ENCODE results near the gene RGS9. TPM values are rescaled to one million over a fixed set of nuclear protein-coding genes. Genes with fewer than 3 reads are reported as not detected.

RGS9 gene
- total RNA-seq, 1 donor from 2014 or later, result 3.1 TPM

DNA sequence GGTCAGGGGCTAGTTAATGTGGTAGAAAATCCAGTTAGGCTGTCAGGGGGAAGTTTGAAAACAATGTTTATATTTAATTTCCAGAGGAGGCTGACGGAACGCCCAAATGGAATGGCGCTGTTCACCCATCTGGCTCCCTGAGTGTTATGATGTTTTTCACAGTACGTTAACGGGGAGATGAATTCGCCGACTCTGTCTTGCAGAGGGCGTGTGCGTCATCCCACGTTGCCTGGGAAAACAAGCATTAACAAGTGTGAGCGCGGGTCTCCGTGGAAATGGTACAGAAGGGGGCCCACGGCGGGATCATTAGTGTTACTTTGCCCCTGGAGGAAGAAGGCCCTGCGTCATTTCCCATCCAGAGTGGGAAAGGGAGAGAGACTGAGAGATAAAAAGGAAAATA is 29.6 kb downstream of the RGS9 start:
- H3K4me1 ChIP-seq (ENCODE audit: control insufficient read depth in 3 of 3, insufficient read depth in 3 of 3, low read length in 3 of 3), result no peaks in the 10 kb centered on the region
- no peak overlapping the region for H3K9ac ChIP-seq (ENCODE audit: low read depth in 1 of 3, low read length in 3 of 3)
- H3K9me3 ChIP-seq (ENCODE audit: control insufficient read depth in 3 of 3, low read length in 3 of 3), result no peaks in the 10 kb centered on the region
- H3K27me3 ChIP-seq (ENCODE audit: control insufficient read depth in 3 of 3, insufficient read depth in 3 of 3, low read length in 3 of 3), result no peaks in the 10 kb centered on the region
- H3K36me3 ChIP-seq (ENCODE audit: control insufficient read depth in 3 of 3, insufficient read depth in 3 of 3, low read length in 3 of 3), result no peaks in the 10 kb centered on the region
- H3K4me3 ChIP-seq (ENCODE audit: low read length in 3 of 3), result no peak overlapping the region
- no peak overlapping the region for H3K27ac ChIP-seq (ENCODE audit: low read depth, low read length)

DNA sequence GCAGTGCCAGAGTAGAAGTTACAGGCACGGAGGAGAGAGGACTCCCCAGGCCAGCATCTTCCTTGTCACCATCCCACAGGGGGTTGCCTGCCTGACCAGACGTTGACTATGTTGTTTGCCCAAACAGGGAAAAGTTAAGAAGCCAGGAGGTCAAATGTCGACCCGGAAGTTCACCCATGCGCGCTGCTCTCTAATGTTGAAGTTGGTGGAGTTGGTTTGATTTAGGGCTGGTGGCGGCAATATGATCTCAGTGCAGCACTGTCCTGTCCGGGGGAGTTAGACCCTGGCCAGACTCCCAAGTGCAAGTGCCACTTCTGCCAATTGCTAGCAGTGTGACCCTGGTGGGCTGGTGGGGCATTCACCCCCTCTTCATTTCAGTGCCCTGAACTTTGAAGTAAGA is 30.4 kb downstream of the RGS9 start:
- H3K27ac ChIP-seq (ENCODE audit: low read depth, low read length), result no peak overlapping the region
- H3K9ac ChIP-seq (ENCODE audit: low read depth in 1 of 3, low read length in 3 of 3), result no peak overlapping the region
- H3K4me3 ChIP-seq (ENCODE audit: low read length in 3 of 3), result no peak overlapping the region
- no peaks in the 10 kb centered on the region for H3K36me3 ChIP-seq (ENCODE audit: control insufficient read depth in 3 of 3, insufficient read depth in 3 of 3, low read length in 3 of 3)
- no peaks in the 10 kb centered on the region for H3K27me3 ChIP-seq (ENCODE audit: control insufficient read depth in 3 of 3, insufficient read depth in 3 of 3, low read length in 3 of 3)
- H3K4me1 ChIP-seq (ENCODE audit: control insufficient read depth in 3 of 3, insufficient read depth in 3 of 3, low read length in 3 of 3), result no peaks in the 10 kb centered on the region
- no peaks in the 10 kb centered on the region for H3K9me3 ChIP-seq (ENCODE audit: control insufficient read depth in 3 of 3, low read length in 3 of 3)

DNA sequence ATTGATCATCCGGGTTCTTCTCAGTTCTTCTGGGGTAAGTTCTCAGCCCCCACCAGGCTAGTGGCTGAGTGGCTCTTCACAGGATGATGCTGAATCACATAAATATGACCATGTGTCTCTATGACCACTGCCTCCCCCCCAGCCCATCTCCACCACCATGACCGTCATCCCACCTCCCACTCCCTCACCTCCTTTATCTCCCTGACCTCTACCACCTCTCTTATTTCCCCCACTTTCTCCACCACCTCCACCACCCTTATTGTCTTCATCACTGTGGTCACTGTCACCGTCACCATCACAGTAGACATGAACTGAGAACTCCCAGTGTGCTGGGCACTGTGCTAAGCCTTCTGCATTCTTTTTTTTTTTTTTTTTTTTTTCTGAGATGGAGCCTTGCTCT is 32.5 kb downstream of the RGS9 start:
- H3K4me3 ChIP-seq (ENCODE audit: low read length in 3 of 3), result no peak overlapping the region
- H3K27ac ChIP-seq (ENCODE audit: low read depth, low read length), result no peak overlapping the region
- H3K4me1 ChIP-seq (ENCODE audit: control insufficient read depth in 3 of 3, insufficient read depth in 3 of 3, low read length in 3 of 3), result no peaks in the 10 kb centered on the region
- no peaks in the 10 kb centered on the region for H3K36me3 ChIP-seq (ENCODE audit: control insufficient read depth in 3 of 3, insufficient read depth in 3 of 3, low read length in 3 of 3)
- no peaks in the 10 kb centered on the region for H3K27me3 ChIP-seq (ENCODE audit: control insufficient read depth in 3 of 3, insufficient read depth in 3 of 3, low read length in 3 of 3)
- H3K9me3 ChIP-seq (ENCODE audit: control insufficient read depth in 3 of 3, low read length in 3 of 3), result no peaks in the 10 kb centered on the region
- no peak overlapping the region for H3K9ac ChIP-seq (ENCODE audit: low read depth in 1 of 3, low read length in 3 of 3)

DNA sequence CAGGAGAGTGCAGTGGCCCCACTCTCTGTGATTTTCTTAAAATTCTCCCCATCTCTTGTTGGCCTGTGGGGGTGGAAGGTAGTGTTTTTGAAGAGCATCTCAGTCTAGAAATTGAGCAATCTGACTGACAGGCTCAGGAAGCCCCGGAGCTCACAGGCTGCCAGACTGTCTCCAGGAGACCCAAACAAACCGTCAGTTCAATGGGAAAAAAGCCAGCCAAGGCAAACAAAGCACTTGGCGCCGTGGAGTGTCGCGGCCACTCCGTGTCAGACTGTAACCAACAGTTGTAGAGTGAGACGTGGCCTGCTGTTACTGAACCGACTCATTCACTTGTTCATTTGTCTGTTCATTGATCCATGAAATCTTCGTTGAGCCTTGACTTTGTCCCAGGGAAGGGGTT is 33.7 kb downstream of the RGS9 start:
- Histone ChIP-seq H3K4me1 (ENCODE audit: control insufficient read depth in 3 of 3, insufficient read depth in 3 of 3, low read length in 3 of 3) (no peaks in the 10 kb centered on the region), H3K4me3 (ENCODE audit: low read length in 3 of 3) (no peak overlapping the region), H3K27me3 (ENCODE audit: control insufficient read depth in 3 of 3, insufficient read depth in 3 of 3, low read length in 3 of 3) (no peaks in the 10 kb centered on the region), H3K9ac (ENCODE audit: low read depth in 1 of 3, low read length in 3 of 3) (no peak overlapping the region), H3K9me3 (ENCODE audit: control insufficient read depth in 3 of 3, low read length in 3 of 3) (no peaks in the 10 kb centered on the region), H3K36me3 (ENCODE audit: control insufficient read depth in 3 of 3, insufficient read depth in 3 of 3, low read length in 3 of 3) (no peaks in the 10 kb centered on the region), H3K27ac (ENCODE audit: low read depth, low read length) (no peak overlapping the region)

DNA sequence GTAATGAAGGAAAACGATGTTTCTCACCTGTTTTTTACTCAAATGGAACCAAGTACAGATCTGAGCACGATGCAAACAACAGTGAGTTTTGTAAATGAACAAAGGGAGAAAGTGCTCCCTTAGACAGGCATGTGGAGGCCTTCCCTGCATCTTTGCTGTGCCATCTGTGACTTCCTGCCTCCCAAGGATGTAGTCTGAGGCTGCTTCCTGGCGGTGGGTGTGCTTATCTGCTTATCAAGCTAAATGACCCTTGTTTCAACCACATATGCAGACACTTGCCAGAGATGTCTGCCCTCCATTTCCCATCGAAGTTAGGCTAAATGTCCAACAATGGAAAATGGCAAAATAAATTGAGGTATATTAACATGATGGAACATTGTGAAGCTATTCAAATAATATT is 34.6 kb downstream of the RGS9 start:
- no peak overlapping the region for H3K9ac ChIP-seq (ENCODE audit: low read depth in 1 of 3, low read length in 3 of 3)

DNA sequence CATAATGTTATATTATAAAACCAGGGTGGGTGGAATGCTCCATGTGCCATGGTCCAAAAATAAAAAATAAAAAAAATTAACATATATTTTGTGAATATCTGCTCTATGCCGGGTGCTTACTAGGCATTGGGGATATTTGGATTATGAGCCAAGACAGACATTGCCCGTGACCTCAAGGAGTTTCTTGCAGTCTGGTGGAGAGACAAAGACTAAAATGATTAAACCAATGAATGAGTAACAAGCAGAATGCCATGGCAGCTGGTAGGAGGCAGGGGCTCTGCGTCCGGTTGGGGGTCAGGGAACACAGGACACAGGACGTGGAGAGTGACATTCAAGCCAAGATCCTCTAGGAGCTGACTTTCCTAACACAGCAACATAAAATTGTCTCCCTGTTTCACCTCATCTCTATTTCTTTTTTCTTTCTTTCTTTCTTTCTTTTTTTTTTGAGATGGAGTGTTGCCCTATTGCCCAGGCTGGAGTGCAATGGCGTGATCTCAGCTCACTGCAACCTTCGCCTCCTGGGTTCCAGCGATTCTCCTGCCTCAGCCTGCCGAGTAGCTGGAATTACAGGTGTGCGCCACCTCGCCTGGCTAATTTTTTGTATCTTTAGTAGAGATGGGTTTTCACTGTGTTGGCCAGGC is 35.4 kb downstream of the RGS9 start:
- Histone ChIP-seq H3K36me3 (ENCODE audit: control insufficient read depth in 3 of 3, insufficient read depth in 3 of 3, low read length in 3 of 3) (no peaks in the 10 kb centered on the region), H3K9me3 (ENCODE audit: control insufficient read depth in 3 of 3, low read length in 3 of 3) (no peaks in the 10 kb centered on the region), H3K9ac (ENCODE audit: low read depth in 1 of 3, low read length in 3 of 3) (no peak overlapping the region), H3K27ac (ENCODE audit: low read depth, low read length) (no peak overlapping the region), H3K4me3 (ENCODE audit: low read length in 3 of 3) (no peak overlapping the region), H3K27me3 (ENCODE audit: control insufficient read depth in 3 of 3, insufficient read depth in 3 of 3, low read length in 3 of 3) (no peaks in the 10 kb centered on the region), H3K4me1 (ENCODE audit: control insufficient read depth in 3 of 3, insufficient read depth in 3 of 3, low read length in 3 of 3) (no peaks in the 10 kb centered on the region)

More for the DNA sequence above, 34.6 kb downstream of the RGS9 start:
- Histone ChIP-seq H3K4me1 (ENCODE audit: control insufficient read depth in 3 of 3, insufficient read depth in 3 of 3, low read length in 3 of 3) (no peaks in the 10 kb centered on the region), H3K27ac (ENCODE audit: low read depth, low read length) (no peak overlapping the region), H3K9me3 (ENCODE audit: control insufficient read depth in 3 of 3, low read length in 3 of 3) (no peaks in the 10 kb centered on the region), H3K27me3 (ENCODE audit: control insufficient read depth in 3 of 3, insufficient read depth in 3 of 3, low read length in 3 of 3) (no peaks in the 10 kb centered on the region), H3K36me3 (ENCODE audit: control insufficient read depth in 3 of 3, insufficient read depth in 3 of 3, low read length in 3 of 3) (no peaks in the 10 kb centered on the region), H3K4me3 (ENCODE audit: low read length in 3 of 3) (no peak overlapping the region)

DNA sequence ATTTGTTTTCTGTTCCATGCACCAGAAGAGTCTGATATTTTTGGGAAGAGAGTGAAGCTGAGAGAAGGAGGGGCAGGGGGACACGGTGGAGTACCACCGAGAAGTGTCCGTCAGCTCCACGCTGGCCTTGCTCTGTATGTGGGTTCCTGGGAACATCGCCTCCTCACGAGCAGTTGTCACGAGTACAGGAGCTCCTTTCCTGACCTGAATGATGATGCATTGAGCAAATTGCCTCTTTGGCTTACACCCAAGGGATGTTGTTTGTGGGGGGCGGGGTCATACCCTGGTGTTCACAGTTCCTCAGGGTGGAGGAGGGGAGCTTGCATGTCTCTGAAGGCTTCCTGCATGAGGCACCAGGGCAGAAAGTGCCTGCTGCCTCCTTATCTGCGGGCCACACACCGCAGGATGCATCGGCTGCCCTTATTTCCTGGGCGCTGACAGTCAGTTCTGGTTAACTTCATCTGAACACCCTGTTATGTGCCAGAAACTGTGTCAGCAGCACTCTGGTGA is 36.2 kb downstream of the RGS9 start:
- no peak overlapping the region for H3K9ac ChIP-seq (ENCODE audit: low read depth in 1 of 3, low read length in 3 of 3)
- no peaks in the 10 kb centered on the region for H3K4me1 ChIP-seq (ENCODE audit: control insufficient read depth in 3 of 3, insufficient read depth in 3 of 3, low read length in 3 of 3)
- no peaks in the 10 kb centered on the region for H3K36me3 ChIP-seq (ENCODE audit: control insufficient read depth in 3 of 3, insufficient read depth in 3 of 3, low read length in 3 of 3)
- H3K4me3 ChIP-seq (ENCODE audit: low read length in 3 of 3), result no peak overlapping the region
- H3K27me3 ChIP-seq (ENCODE audit: control insufficient read depth in 3 of 3, insufficient read depth in 3 of 3, low read length in 3 of 3), result no peaks in the 10 kb centered on the region
- H3K27ac ChIP-seq (ENCODE audit: low read depth, low read length), result no peak overlapping the region
- H3K9me3 ChIP-seq (ENCODE audit: control insufficient read depth in 3 of 3, low read length in 3 of 3), result no peaks in the 10 kb centered on the region

DNA sequence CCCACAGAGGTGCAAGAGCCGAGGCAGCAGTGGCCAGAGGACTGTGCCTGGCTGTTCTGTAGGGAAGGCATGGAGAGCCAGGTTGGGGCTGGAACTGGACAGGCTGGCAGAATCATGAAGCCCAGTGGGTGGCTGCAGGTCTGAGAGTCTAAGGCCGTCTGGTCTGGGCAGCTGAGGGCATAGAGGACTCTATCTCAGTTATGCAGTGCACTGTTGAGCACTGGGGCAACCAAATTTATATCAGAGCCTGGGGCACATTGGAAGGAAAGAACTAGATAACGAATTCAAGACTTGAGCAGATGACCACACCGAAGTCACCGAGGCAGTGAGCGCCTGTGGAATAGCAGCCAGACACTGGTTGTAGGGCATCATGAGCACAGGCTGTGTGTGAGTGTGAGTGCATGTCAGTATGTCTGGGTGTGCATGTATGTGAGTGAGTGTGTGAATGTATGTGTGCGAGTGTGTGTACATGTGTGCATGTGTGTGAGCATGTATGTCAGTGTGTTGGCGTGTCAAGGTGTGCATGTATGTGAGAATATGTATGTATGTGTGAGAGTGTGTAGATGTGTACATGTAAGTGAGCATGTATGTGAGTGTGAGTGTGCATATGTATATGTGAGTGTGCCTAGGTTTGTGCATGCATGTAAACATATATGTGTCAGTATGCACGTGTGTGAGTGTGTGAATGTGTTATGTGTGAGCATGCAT is 37.0 kb downstream of the RGS9 start:
- no peaks in the 10 kb centered on the region for H3K4me1 ChIP-seq (ENCODE audit: control insufficient read depth in 3 of 3, insufficient read depth in 3 of 3, low read length in 3 of 3)

DNA sequence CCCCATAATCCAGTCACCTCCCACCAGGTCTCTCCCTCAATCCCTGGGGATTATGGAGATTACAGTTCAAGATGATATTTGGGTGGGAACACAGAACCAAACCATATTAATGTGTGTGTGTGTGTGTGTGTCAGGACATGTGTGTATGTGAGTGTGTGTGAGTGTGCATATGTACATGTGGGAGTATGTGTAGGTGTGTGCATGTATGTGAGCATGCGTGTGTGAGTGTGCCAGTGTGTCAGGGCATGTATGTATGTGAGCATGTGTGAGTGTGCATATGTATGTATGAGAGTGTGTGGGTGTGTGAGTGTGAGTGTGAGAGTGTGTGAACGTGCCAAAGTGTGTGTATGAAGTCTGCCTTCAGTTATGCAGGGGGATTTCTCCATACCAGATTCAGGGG is 37.8 kb downstream of the RGS9 start:
- H3K9ac ChIP-seq (ENCODE audit: low read depth in 1 of 3, low read length in 3 of 3), result no peak overlapping the region
- no peaks in the 10 kb centered on the region for H3K4me1 ChIP-seq (ENCODE audit: control insufficient read depth in 3 of 3, insufficient read depth in 3 of 3, low read length in 3 of 3)
- no peaks in the 10 kb centered on the region for H3K27me3 ChIP-seq (ENCODE audit: control insufficient read depth in 3 of 3, insufficient read depth in 3 of 3, low read length in 3 of 3)
- H3K36me3 ChIP-seq (ENCODE audit: control insufficient read depth in 3 of 3, insufficient read depth in 3 of 3, low read length in 3 of 3), result no peaks in the 10 kb centered on the region
- H3K4me3 ChIP-seq (ENCODE audit: low read length in 3 of 3), result no peak overlapping the region
- H3K27ac ChIP-seq (ENCODE audit: low read depth, low read length), result no peak overlapping the region
- H3K9me3 ChIP-seq (ENCODE audit: control insufficient read depth in 3 of 3, low read length in 3 of 3), result no peaks in the 10 kb centered on the region

More for the DNA sequence above, 37.0 kb downstream of the RGS9 start:
- no peaks in the 10 kb centered on the region for H3K9me3 ChIP-seq (ENCODE audit: control insufficient read depth in 3 of 3, low read length in 3 of 3)
- no peaks in the 10 kb centered on the region for H3K27me3 ChIP-seq (ENCODE audit: control insufficient read depth in 3 of 3, insufficient read depth in 3 of 3, low read length in 3 of 3)
- no peak overlapping the region for H3K9ac ChIP-seq (ENCODE audit: low read depth in 1 of 3, low read length in 3 of 3)
- no peak overlapping the region for H3K27ac ChIP-seq (ENCODE audit: low read depth, low read length)
- H3K4me3 ChIP-seq (ENCODE audit: low read length in 3 of 3), result no peak overlapping the region
- no peaks in the 10 kb centered on the region for H3K36me3 ChIP-seq (ENCODE audit: control insufficient read depth in 3 of 3, insufficient read depth in 3 of 3, low read length in 3 of 3)

DNA sequence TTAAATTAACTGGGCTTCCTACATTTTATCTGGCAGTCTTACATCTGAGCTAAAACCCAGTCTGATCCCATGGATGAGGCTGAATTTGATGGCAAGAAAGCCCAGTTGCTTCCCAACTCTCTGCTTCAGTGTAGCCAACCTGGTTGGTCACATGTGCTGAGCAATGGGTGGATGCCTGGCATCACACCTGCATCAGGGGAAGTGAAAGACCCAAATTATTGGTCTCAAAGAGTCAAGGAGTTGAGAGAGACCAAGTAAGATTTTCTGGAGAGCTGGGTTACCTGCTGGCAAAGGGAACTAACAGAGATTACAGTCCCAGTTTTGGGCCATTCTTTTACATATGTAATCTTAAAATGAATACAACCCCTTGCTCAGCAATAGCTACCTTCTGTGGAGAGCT is 38.8 kb downstream of the RGS9 start:
- Histone ChIP-seq H3K9me3 (ENCODE audit: control insufficient read depth in 3 of 3, low read length in 3 of 3) (no peaks in the 10 kb centered on the region), H3K36me3 (ENCODE audit: control insufficient read depth in 3 of 3, insufficient read depth in 3 of 3, low read length in 3 of 3) (no peaks in the 10 kb centered on the region), H3K4me1 (ENCODE audit: control insufficient read depth in 3 of 3, insufficient read depth in 3 of 3, low read length in 3 of 3) (no peaks in the 10 kb centered on the region), H3K4me3 (ENCODE audit: low read length in 3 of 3) (no peak overlapping the region), H3K27me3 (ENCODE audit: control insufficient read depth in 3 of 3, insufficient read depth in 3 of 3, low read length in 3 of 3) (no peaks in the 10 kb centered on the region), H3K9ac (ENCODE audit: low read depth in 1 of 3, low read length in 3 of 3) (no peak overlapping the region), H3K27ac (ENCODE audit: low read depth, low read length) (no peak overlapping the region)

Data from skeletal muscle tissue (tissue), 4 donors.